ENCODE measurements around the gene CIAO2B. TPM values are rescaled to one million over a fixed set of nuclear protein-coding genes. Genes with fewer than 3 reads are reported as not detected.
"Not testable (repeated sequence)": the region's sequence is repeated elsewhere in the genome, so short reads cannot be mapped to it uniquely, and the experiment has no call there.

The CIAO2B gene
- total RNA-seq, 2 experiments from 2014 or later: 150 to 162 TPM

DNA sequence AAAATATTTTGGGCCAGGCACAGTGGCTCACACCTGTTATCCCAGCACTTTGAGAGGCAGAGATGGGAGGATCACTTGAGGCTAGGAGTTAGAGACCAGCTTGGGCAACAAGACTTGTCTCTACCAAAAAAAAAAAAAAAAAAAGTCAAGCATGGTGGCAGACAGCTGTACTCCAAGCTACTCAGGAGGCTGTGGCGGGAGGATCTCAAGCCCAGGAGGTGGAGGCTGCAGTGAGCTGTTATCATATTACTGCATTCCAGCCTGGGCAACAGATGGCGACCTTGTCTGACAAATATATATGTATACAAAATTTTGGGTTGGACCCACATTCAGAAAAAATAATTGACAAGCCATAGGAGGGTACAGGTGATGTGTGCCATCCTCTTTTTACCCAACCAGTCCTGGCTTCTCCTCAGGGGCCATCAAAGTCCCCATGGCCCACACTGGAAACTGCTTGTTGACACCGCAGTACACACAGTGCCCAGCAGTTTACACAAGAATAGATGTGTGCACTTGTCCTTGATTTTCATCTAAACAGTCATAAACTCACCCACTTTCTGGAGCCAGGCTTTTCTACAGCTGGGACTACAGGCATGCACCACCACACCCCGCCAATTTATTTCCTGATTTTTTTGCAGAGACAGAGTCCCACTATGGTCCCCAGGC lies 2.8 kb upstream of the CIAO2B start:
- CTCF ChIA-PET: interaction anchor here (0.8 to 1.9 kb wide), 4 partner anchors 8 to 218 kb away, joined by 3 to 6 read pairs (median 4); no protein-coding TSS in a partner anchor
- POLR2A ChIA-PET: no interaction called here
- Mint-ChIP-seq H3K27me3 (no peaks in the 10 kb centered on the region), H3K36me3 (ENCODE audit: low read depth) (peaks cover 48% of the 10 kb centered on the region), H3K27ac (peak overlapping the region; percentile 41), H3K9me3 (no peaks in the 10 kb centered on the region), H3K4me3 (peak overlapping the region; percentile 99), H3K4me1 (ENCODE audit: low read depth) (peaks cover 44% of the 10 kb centered on the region)
- no peak for ATAC-seq
- intact Hi-C loops (cut with micrococcal nuclease): no loop called here
- TF ChIP-seq, protein P1, sequence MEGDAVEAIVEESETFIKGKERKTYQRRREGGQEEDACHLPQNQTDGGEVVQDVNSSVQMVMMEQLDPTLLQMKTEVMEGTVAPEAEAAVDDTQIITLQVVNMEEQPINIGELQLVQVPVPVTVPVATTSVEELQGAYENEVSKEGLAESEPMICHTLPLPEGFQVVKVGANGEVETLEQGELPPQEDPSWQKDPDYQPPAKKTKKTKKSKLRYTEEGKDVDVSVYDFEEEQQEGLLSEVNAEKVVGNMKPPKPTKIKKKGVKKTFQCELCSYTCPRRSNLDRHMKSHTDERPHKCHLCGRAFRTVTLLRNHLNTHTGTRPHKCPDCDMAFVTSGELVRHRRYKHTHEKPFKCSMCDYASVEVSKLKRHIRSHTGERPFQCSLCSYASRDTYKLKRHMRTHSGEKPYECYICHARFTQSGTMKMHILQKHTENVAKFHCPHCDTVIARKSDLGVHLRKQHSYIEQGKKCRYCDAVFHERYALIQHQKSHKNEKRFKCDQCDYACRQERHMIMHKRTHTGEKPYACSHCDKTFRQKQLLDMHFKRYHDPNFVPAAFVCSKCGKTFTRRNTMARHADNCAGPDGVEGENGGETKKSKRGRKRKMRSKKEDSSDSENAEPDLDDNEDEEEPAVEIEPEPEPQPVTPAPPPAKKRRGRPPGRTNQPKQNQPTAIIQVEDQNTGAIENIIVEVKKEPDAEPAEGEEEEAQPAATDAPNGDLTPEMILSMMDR (IDR thresholded peaks at IDR 0.05): no peak
- no peak for DNase-seq

DNA sequence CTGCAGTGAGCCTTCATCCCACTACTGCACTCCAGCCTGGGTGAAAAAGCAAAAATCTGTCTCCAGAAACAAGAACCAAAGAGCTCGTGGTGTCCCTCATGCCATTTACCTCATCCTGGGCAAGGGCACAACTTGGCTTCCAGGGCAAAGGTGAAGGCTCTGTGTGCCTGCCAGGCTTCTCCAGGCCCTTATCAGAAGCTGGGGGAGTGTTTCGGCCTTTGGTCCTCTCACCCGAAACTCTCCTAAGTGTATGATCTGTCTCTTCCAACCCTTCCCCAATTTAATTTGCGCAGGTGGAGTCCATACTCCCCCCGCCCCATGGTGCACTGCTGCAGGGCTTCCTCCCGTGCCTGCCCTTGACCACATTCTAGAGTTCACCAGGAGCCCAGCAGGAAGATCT lies 2.3 kb upstream of the CIAO2B start:
- H3K9me3 Mint-ChIP-seq: no peaks in the 10 kb centered on the region

DNA sequence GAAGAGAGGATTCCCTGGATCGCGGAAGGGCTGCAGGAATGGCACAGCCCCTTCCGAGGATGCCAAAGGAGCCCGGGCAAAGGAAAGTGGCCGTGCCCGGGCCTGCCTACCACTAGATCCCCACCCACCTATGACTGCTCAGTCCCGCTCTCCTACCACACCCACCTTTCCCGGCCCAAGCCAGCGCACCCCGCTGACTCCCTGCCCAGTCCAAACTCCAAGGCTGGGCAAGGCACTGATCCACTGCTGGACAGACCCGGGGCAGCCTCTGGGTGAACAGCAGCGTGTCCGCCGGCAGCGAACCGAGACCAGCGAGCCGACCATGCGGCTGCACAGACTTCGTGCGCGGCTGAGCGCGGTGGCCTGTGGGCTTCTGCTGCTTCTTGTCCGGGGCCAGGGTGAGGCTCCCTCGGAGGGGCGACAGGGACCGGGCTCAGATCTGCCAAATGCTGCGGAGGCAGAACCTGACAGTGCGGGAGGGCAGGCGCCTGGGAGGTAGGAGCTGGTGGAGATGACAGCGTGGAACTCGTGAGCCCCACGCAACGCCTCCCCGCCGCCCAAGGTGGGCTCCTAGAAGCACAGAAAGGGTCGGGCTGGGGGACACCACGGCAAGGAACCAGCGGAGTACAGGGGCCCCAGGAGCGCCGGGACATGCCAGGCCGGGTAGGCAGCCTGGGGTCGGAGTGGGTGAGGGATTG lies 1.3 kb upstream of the CIAO2B start, which contains the start of gene CES2:
CES2 (plus strand) TSS at position 203 of the 698 bp plus-strand sequence; CDS start at position 323, 120 bp downstream.
- intact Hi-C loops (cut with micrococcal nuclease): no loop called here
- H3K4me1 Mint-ChIP-seq (ENCODE audit: low read depth): peaks cover 47% of the 10 kb centered on the region
- CTCF ChIA-PET: no interaction called here

More for the DNA sequence above, 2.3 kb upstream of the CIAO2B start:
- intact Hi-C loops (cut with micrococcal nuclease): no loop called here
- Mint-ChIP-seq H3K27ac (peak overlapping the region; percentile 41), H3K27me3 (no peaks in the 10 kb centered on the region), H3K4me1 (ENCODE audit: low read depth) (peaks cover 47% of the 10 kb centered on the region), H3K36me3 (ENCODE audit: low read depth) (peaks cover 48% of the 10 kb centered on the region), H3K4me3 (peak overlapping the region; percentile 99)
- DNase-seq (no peak), ATAC-seq (no peak)
- ChIA-PET POLR2A (no interaction called here), CTCF (interaction anchor here (0.8 to 1.9 kb wide), 4 partner anchors 8 to 219 kb away, joined by 3 to 6 read pairs (median 4); no protein-coding TSS in a partner anchor)
- TF ChIP-seq, protein P1 (IDR thresholded peaks at IDR 0.05): no peak

DNA sequence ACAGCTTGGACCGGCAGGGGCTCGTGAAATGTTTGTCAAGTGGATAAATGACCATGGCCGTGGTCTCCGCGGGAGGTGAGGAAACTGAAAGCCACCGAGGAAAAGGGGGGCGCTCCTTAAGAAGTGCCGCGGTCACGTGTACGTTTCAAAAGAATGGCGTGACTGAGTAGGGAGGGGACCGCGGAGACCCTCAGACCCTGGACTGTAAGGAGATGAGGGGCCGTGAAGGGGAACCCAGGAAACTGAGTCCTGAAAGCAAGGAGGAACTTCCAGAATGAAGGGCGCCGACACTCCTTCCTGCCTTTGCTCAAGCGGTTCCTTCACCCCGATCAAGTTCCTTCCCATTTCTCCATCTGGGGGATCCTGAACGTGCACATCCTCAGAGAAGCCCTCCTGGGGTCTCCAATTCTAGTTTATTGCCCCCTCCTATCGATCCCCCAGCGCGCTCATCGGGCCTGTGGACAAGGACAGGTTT lies 674 bp upstream of the CIAO2B start:
- ATAC-seq, CTCF ChIA-PET, H3K27me3 Mint-ChIP-seq, H3K9me3 Mint-ChIP-seq, DNase-seq: not testable (repeated sequence)
- POLR2A ChIA-PET: interaction anchor here (0.7 to 1.8 kb wide), 7 partner anchors 16 to 78 kb away, joined by 3 to 5 read pairs (median 3); no protein-coding TSS in a partner anchor
- Mint-ChIP-seq H3K4me1 (ENCODE audit: low read depth) (peaks cover 47% of the 10 kb centered on the region), H3K36me3 (ENCODE audit: low read depth) (peaks cover 48% of the 10 kb centered on the region), H3K4me3 (peak overlapping the region; percentile 99), H3K27ac (peak overlapping the region; percentile 98)
- intact Hi-C loops (cut with micrococcal nuclease): loop anchor here (5.0 kb wide), 1 partner anchor 58 kb away; no protein-coding TSS in a partner anchor

More for the DNA sequence above, 1.3 kb upstream of the CIAO2B start, which contains the start of gene CES2:
- ATAC-seq (no peak), DNase-seq (no peak)
- TF ChIP-seq, protein P1 (IDR thresholded peaks at IDR 0.05): no peak
- Mint-ChIP-seq H3K27ac (peak within 1 kb of the TSS; percentile 98), H3K4me3 (peak within 1 kb of the TSS; percentile 99), H3K9me3 (no peaks in the 10 kb centered on the region), H3K27me3 (no peaks in the 10 kb centered on the region), H3K36me3 (ENCODE audit: low read depth) (peaks cover 48% of the 10 kb centered on the region)
- POLR2A ChIA-PET: interaction anchor here (0.7 kb wide), 1 partner anchor 31 kb away, joined by 3 read pairs; no protein-coding TSS in a partner anchor

DNA sequence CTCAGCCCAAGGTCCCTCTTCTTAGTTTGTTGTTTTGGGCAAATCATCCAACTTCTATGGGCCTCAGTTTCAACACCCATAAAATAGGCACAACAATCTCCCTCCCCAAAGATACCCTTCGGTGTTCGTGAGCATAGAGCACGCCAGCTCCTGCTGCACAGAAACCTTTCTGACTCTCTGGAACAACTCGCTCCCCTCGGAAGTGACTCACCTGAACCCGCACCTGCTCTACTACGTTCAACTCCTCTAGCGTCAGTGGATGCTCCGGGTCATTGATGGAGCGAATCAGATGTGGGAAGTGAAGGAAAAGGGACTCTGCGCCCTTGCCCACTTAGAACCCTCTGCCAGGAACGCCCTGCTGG lies 445 bp downstream of the CIAO2B start:
- Mint-ChIP-seq H3K4me3 (peak overlapping the region; percentile 99), H3K36me3 (ENCODE audit: low read depth) (peaks cover 41% of the 10 kb centered on the region), H3K27ac (peak overlapping the region; percentile 98), H3K27me3 (no peaks in the 10 kb centered on the region), H3K4me1 (ENCODE audit: low read depth) (peaks cover 47% of the 10 kb centered on the region), H3K9me3 (no peaks in the 10 kb centered on the region)
- ChIA-PET CTCF (interaction anchor here (0.9 to 4.6 kb wide), 9 partner anchors 9 to 103 kb away, joined by 3 to 17 read pairs (median 4); partner anchors contain the start of genes CES3, NAE1 and PDP2), POLR2A (interaction anchor here (0.6 to 1.9 kb wide), 15 partner anchors 10 to 225 kb away, joined by 3 to 8 read pairs (median 3); partner anchors contain the start of genes NAE1 and PDP2)
- peak; percentile 75 for DNase-seq
- peak; percentile 74 for ATAC-seq
- intact Hi-C loops (cut with micrococcal nuclease): loop anchor here (5.0 kb wide), 1 partner anchor 56 kb away; no protein-coding TSS in a partner anchor
- TF ChIP-seq, protein P1 (IDR thresholded peaks at IDR 0.05): no peak

Data from activated CD8-positive, alpha-beta T cell treated with anti-CD3 and anti-CD28 coated beads for 36 hours (primary cell).